Pancreas (tissue), 10 donors: ENCODE results near the gene CEP97. TPM values are rescaled to one million over a fixed set of nuclear protein-coding genes. Genes with fewer than 3 reads are reported as not detected.
A peak's percentile ranks its signal among the peaks of the same experiment; 100 is the strongest.

Experiments
- ATAC-seq, 4 donors: fragments of 200-7000 bp; cut with Tn5 transposase; one replicate each; pipeline versions ENCODE4 v1.8.0 to v1.9.1; 2020; ENCODE audit warnings: mild to moderate bottlenecking in 4 of 4, moderate library complexity in 4 of 4
- DNase-seq, 6 donors: peaks; one replicate each; pipeline ENCODE4 v3.0.0-alpha.2; 2020
- FAIRE-seq: peaks from 2 replicates; lab custom pipeline; 2012; peaks lifted over from hg19 to GRCh38; lab: Jason Lieb, UNC
- H3K27ac ChIP-seq, 4 donors: fragments of 200-600 bp; sonication (generic); 1 replicate in 3 of 4; 2 replicates in 1 of 4; pipeline versions ENCODE4 v1.5.0 to v1.8.0; 2020
- H3K27me3 ChIP-seq, 4 donors: fragments of 200-600 bp; one replicate each; pipeline ENCODE4 v1.8.0; 2021
- H3K36me3 ChIP-seq, 3 donors: fragments of 200-600 bp; sonication (generic) in 1 of 3; one replicate each; pipeline versions ENCODE4 v1.5.0 to v1.8.0; 2020 to 2021
- H3K4me1 ChIP-seq, 3 donors: fragments of 200-600 bp; one replicate each; pipeline ENCODE4 v1.8.0; 2021
- H3K4me3 ChIP-seq, 4 donors: fragments of 200-600 bp; sonication (generic) in 2 of 4; one replicate each; pipeline versions ENCODE4 v1.5.0 to v1.8.0; 2020 to 2021
- H3K9me3 ChIP-seq, 4 donors: fragments of 200-600 bp; one replicate each; pipeline ENCODE4 v1.8.0; 2021
- WGBS, 2 donors: extraction: QIAGEN DNeasy Blood & Tissue Kit; methylation state at CpG; one replicate each; pipeline ENCODE4 v1.1.7; 2013; 5-methylcytosine and 5-hydroxymethylcytosine counted together
- intact Hi-C, 3 donors: fragments of 100-400 bp; cut with DNase I; formaldehyde crosslinking; loops; one replicate each; pipeline versions ENCODE4 v1.11.1 to v1.14.2; 2022
- polyA plus RNA-seq, 2 donors: library from polyadenylated mRNA; stranded (reverse); fragments of 200-250 nt; gene quantifications; one replicate each; pipeline ENCODE4 v1.2.3, GENCODE V29; 2013
- total RNA-seq, 6 donors: library from RNA; stranded (reverse); fragmentation: NEBNext Ultra II Directional in 4 of 6; extraction: Animal tissue kit (Norgen Biotek cat#: 25700) in 4 of 6; gene quantifications; one replicate each; pipeline versions ENCODE4 v1.2.1 to v1.2.4, GENCODE V29; 2021 to 2023
- TF ChIP-seq, protein P1 (sequence below), 4 donors: fragments of 200-600 bp; sonication (generic) in 3 of 4; IDR thresholded peaks; one replicate each; pipeline versions ENCODE4 v1.5.0 to v1.8.0; 2021; ENCODE audit warnings: antibody characterized with exemption in 4 of 4
- donor health status: healthy with polysubstance abuse.
- donor health status: DM: no; HTN: no; CAD: no; lungs with moderate emphysema.
- donor health status: DM: no; HTN: no; CAD: no.
- donor health status: control.
- donor health status: control.
- donor health status: Bipolar disorder and iron deficiency.
- donor health status: DM: yes; HTN: yes; CAD: no.
- donor health status: DM: no; HTN: no; CAD: no.
- donor health status: DM: no; HTN: no; CAD: no.
- donor health status: DM: yes; HTN: yes; CAD: no.

Gene CEP97
- total and polyA plus RNA-seq, 8 donors: 0.76 to 4.6 (median 2.0) TPM

DNA sequence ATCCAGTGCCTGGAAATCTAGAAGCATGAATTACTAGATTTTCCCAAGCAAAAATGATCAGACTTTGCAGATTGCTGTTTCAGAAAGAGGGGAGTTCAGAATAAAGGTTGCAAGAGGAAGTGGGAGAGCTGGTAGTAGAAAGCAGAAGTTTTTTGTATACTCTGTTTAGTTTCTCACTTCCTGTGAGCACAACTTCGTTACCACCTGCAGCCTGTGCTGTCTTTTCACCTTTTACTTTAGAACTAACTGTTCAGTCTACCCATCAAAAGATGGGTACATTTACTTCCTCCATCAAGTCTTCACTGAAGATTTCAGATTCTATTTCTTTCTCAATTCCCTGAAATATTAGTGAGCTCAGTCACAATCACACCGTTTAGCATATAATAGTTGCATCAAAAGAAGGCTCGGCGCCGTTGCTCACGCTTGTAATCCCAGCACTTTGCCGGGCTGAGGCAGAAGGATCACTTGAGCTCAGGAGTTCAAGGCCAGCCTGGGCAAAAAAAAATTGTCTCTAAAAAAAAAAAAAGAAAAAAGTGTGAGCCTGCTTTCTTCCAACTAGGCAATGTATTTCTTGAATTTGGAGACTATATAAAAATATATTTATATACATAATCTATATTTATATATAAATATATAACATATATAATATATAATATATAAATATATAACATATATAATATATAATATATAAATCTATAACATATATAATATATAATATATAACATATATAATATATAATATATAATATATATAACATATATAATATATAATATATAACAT, 1.8 kb upstream of the CEP97 start:
- intact Hi-C loops: no loop called here
- Histone ChIP-seq H3K4me1 (peaks cover 0 to 7% (median 0%) of the 10 kb centered on the region in 3 donors), H3K36me3 (no peaks in the 10 kb centered on the region), H3K9me3 (no peaks in the 10 kb centered on the region), H3K4me3 (no peak overlapping the region), H3K27ac (no peak overlapping the region), H3K27me3 (no peaks in the 10 kb centered on the region)
- ATAC-seq (no peak), DNase-seq (no peak), FAIRE-seq (no peak)
- 65 to 74% methylated on average over 7 of the region's 7 CpGs for WGBS, 2 donors
- TF ChIP-seq, protein P1, sequence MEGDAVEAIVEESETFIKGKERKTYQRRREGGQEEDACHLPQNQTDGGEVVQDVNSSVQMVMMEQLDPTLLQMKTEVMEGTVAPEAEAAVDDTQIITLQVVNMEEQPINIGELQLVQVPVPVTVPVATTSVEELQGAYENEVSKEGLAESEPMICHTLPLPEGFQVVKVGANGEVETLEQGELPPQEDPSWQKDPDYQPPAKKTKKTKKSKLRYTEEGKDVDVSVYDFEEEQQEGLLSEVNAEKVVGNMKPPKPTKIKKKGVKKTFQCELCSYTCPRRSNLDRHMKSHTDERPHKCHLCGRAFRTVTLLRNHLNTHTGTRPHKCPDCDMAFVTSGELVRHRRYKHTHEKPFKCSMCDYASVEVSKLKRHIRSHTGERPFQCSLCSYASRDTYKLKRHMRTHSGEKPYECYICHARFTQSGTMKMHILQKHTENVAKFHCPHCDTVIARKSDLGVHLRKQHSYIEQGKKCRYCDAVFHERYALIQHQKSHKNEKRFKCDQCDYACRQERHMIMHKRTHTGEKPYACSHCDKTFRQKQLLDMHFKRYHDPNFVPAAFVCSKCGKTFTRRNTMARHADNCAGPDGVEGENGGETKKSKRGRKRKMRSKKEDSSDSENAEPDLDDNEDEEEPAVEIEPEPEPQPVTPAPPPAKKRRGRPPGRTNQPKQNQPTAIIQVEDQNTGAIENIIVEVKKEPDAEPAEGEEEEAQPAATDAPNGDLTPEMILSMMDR (IDR thresholded peaks at IDR 0.05): no peak

DNA sequence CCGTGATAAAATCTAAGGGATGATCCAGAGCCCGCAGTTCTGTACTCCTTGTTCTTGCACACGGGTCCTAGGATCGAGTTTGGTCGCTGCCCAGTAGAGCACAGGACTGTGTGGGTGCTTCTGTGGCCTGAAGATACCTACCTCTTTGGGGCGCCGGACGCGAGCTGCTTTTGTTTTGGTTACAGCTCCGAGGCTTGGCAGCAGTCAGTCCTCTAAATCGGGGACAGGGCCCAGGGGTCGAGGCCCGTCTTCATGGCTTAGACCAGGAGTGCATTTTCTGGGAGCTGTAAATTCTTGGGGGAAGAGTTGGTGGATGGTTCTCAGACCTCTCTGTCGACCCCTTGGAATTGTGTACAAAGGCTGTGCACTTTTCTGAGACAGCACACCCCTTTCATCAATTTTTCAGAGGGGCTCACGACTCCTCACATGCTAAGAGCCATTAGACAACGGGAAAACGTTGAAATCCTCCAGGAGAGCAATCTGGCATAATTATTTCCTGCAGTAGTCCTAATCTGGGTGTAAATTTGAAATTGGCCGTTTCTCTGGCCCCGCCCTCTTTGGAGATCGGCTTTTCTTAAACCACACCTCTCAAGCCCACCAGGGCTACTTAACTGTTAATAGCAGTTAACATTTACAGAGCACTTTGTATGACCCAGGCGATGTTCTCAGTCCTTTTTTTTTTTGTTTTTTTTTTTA, 928 bp downstream of the CEP97 start:
- no peaks in the 10 kb centered on the region for H3K9me3 ChIP-seq
- H3K4me1 ChIP-seq: peaks cover 0 to 7% (median 0%) of the 10 kb centered on the region in 3 donors
- ATAC-seq (peak in 3 of 4 donors; percentile 7 to 31 (median 26)), DNase-seq (peak in 3 of 6 donors; percentile 23 to 67 (median 30)), FAIRE-seq (no peak)
- H3K36me3 ChIP-seq: no peaks in the 10 kb centered on the region
- peak overlapping the region; percentile 53 to 68 (median 64) for H3K4me3 ChIP-seq
- 1 to 2% methylated on average over 21 of the region's 21 CpGs for WGBS, 2 donors
- H3K27me3 ChIP-seq: no peaks in the 10 kb centered on the region
- peak overlapping the region in 1 of 4 donors; percentile 67 for H3K27ac ChIP-seq
- intact Hi-C loops: no loop called here
- TF ChIP-seq, protein P1 (IDR thresholded peaks at IDR 0.05): no peak

DNA sequence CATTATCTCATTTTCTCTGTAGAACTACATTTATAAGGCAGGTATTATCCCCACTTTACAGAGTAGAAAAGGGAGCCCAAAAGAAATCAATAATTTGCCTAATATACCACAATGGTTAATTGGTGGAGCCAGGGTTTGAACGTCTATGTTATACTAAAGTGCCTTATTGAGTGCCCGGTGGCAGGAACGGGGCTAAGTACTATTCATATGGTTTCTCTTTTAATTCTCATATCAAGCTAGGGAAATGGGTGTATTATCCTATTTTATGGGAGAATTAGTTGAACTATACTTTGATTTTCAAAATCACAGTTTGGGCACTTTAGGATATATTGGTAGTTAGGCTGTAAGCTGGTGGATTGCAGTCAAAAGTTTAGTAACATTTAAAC, 1.5 kb downstream of the CEP97 start:
- Histone ChIP-seq H3K9me3 (no peaks in the 10 kb centered on the region), H3K4me1 (peaks cover 0 to 7% (median 0%) of the 10 kb centered on the region in 3 donors), H3K27me3 (no peaks in the 10 kb centered on the region), H3K4me3 (peak overlapping the region in 1 of 4 donors; percentile 68), H3K27ac (no peak overlapping the region), H3K36me3 (no peaks in the 10 kb centered on the region)
- DNase-seq: no peak
- ATAC-seq: no peak
- 54 to 57% methylated on average over 3 of the region's 3 CpGs for WGBS, 2 donors
- TF ChIP-seq, protein P1 (IDR thresholded peaks at IDR 0.05): no peak
- no peak for FAIRE-seq
- intact Hi-C loops: no loop called here

DNA sequence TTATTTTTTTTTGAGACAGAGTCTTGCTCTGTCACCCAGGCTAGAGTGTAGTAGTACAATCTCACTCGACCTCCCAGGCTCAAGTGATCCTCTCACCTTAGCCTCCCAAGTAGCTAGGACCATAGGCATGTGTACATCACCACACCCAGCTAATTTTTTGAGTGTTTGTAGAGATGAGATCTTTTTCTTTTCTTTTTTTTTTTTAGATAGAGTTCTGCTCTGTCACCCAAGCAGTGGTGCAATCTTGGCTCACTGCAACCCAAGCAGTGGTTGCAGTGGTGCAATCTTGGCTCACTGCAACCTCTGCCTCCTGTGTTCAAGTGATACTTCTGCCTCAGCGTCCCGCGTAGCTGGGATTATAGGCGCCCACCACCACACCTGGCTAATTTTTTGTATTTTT, 5.2 kb downstream of the CEP97 start:
- intact Hi-C loops: no loop called here
- Histone ChIP-seq H3K4me1 (peaks cover 0 to 4% (median 0%) of the 10 kb centered on the region in 3 donors), H3K27ac (no peak overlapping the region), H3K27me3 (no peaks in the 10 kb centered on the region), H3K9me3 (no peaks in the 10 kb centered on the region), H3K4me3 (no peak overlapping the region), H3K36me3 (peaks cover 0 to 14% (median 0%) of the 10 kb centered on the region in 3 donors)
- no peak for DNase-seq
- 88 to 96% methylated on average over 5 of the region's 5 CpGs for WGBS, 2 donors
- TF ChIP-seq, protein P1 (IDR thresholded peaks at IDR 0.05): no peak
- ATAC-seq: no peak
- no peak for FAIRE-seq
